ENCODE data around the gene SLC44A4.

DNA sequence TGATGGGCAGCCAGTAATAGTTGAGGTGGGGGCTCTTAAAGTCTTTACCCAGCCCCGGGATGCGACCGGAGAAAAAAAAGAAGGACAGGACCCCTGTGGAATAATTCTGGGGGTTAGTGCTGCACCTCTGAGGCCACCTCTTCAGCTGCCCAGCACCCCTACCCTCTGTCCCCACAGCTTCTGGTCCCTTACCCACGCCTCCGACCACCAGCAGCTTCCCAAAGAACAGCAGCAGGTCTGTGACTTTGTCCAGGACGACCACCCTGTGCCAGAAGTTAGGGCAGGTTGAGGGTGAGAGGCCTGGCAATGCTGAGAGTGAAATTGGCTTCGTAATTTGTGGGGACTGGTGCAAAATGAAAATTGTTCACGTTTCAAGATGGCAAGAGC lies 14.0 kb downstream of the SLC44A4 start:
- TF ChIP-seq, protein P1, sequence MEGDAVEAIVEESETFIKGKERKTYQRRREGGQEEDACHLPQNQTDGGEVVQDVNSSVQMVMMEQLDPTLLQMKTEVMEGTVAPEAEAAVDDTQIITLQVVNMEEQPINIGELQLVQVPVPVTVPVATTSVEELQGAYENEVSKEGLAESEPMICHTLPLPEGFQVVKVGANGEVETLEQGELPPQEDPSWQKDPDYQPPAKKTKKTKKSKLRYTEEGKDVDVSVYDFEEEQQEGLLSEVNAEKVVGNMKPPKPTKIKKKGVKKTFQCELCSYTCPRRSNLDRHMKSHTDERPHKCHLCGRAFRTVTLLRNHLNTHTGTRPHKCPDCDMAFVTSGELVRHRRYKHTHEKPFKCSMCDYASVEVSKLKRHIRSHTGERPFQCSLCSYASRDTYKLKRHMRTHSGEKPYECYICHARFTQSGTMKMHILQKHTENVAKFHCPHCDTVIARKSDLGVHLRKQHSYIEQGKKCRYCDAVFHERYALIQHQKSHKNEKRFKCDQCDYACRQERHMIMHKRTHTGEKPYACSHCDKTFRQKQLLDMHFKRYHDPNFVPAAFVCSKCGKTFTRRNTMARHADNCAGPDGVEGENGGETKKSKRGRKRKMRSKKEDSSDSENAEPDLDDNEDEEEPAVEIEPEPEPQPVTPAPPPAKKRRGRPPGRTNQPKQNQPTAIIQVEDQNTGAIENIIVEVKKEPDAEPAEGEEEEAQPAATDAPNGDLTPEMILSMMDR (IDR thresholded peaks at IDR 0.05), result no peak
- no peak for TF ChIP-seq POLR2A (IDR thresholded peaks at IDR 0.05)
- no peak for TF ChIP-seq POLR2AphosphoS5 (IDR thresholded peaks at IDR 0.05)
- no peak for TF ChIP-seq EP300 (IDR thresholded peaks at IDR 0.05)
